Measurements from ENCODE around the gene LTV1. TPM values are rescaled to one million over a fixed set of nuclear protein-coding genes. Genes with fewer than 3 reads are reported as not detected.
"Not testable (repeated sequence)": the region's sequence is repeated elsewhere in the genome, so short reads cannot be mapped to it uniquely, and the experiment has no call there.

LTV1 gene
- total RNA-seq, 6 experiments from 2014 or later = 28.8 to 35.0 (median 33.6) TPM

GRCh38 chr6:143863771-143864170 lies 20.6 kb downstream of the LTV1 start:
- no peak for TF ChIP-seq CTCF (IDR thresholded peaks at IDR 0.05)
- no peak overlapping the region for H3K27ac Mint-ChIP-seq
- H3K36me3 Mint-ChIP-seq (ENCODE audit: low read depth) = peaks cover 35% of the 10 kb centered on the region
- no peaks in the 10 kb centered on the region for H3K27me3 Mint-ChIP-seq (ENCODE audit: insufficient read depth)
- H3K9me3 Mint-ChIP-seq = no peaks in the 10 kb centered on the region
- no peak for DNase-seq
- peaks cover 15% of the 10 kb centered on the region for H3K4me1 Mint-ChIP-seq (ENCODE audit: low read depth)
- H3K4me3 Mint-ChIP-seq = no peak overlapping the region

DNA sequence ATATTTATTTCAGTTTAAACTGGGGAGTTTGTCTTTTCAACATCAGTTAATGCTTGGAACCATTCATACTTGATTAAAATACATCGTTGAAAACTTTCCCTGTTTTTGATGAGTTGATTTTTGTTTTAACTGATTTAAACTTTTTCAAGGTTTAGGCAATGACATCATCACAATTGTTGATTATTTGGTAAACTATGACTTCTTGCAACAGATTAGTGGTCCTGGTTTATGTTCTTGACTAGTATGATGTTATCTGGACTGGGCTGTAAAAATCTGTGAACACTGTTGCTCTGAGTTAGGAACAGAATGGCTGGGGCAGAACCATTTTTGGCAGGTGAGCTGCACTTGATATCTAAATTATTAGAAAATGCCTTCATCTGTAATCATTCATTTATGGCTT lies 21.1 kb downstream of the LTV1 start, which contains the start of gene ZC2HC1B:
Gene ZC2HC1B (plus strand): TSS at position 241 of the 400 bp plus-strand sequence. CDS start 66 bp downstream, at position 307.
- H3K9me3 Mint-ChIP-seq = no peaks in the 10 kb centered on the region

DNA sequence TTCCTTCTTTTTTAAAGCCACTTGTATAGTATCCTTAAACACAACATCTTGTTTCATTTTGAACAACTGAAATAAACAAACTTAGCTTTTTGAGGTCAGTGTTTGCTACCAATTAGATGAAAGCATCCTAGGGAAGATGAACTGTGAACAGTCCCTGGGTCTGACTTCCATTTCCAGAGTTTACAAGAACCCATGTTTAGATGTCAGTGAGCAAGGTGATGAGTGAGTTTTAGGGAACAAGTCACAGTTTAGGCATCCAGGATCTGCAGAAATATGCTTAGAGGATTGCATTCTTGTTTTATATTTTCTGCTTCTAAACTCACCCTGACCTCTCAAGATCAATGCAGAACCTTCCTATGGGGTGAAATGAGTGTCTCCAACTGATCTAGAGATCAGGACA lies 24.1 kb downstream of the LTV1 start:
- H3K27me3 Mint-ChIP-seq (ENCODE audit: insufficient read depth) = peaks cover 2% of the 10 kb centered on the region; the same call in 1 of the 2 replicates
- TF ChIP-seq CTCF (IDR thresholded peaks at IDR 0.05) = no peak
- peaks cover 15% of the 10 kb centered on the region for H3K4me1 Mint-ChIP-seq (ENCODE audit: low read depth)
- DNase-seq = no peak
- no peak overlapping the region for H3K27ac Mint-ChIP-seq
- no peaks in the 10 kb centered on the region for H3K9me3 Mint-ChIP-seq
- H3K36me3 Mint-ChIP-seq (ENCODE audit: low read depth) = peaks cover 28% of the 10 kb centered on the region
- H3K4me3 Mint-ChIP-seq = no peak overlapping the region

More for the DNA sequence above, 21.1 kb downstream of the LTV1 start, which contains the start of gene ZC2HC1B:
- no peaks in the 10 kb centered on the region for H3K27me3 Mint-ChIP-seq (ENCODE audit: insufficient read depth)
- no peak within 1 kb of the TSS for H3K27ac Mint-ChIP-seq
- H3K36me3 Mint-ChIP-seq (ENCODE audit: low read depth) = peaks cover 35% of the 10 kb centered on the region
- peaks cover 15% of the 10 kb centered on the region for H3K4me1 Mint-ChIP-seq (ENCODE audit: low read depth)
- no peak for TF ChIP-seq CTCF (IDR thresholded peaks at IDR 0.05)
- H3K4me3 Mint-ChIP-seq = no peak within 1 kb of the TSS
- no peak for DNase-seq

DNA sequence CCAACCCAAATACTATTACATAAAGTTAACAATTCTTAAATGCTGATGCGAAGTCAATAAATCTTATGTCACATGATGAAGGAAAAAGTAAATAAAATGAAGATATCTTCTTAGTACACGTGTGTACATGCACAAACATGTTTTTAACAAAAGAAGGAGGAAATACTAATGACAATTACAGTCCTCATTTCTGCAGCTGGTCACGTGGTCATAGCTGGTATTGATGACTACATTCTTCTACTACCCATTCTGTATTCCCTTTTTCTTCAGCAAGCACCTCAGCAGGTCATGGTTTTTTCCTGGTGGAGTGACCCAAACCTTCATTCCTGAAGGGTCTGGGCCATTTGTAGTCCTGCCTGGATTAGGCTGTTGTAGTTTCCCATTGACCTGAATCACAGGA lies 25.7 kb downstream of the LTV1 start:
- DNase-seq; H3K4me3 Mint-ChIP-seq; H3K9me3 Mint-ChIP-seq; H3K27me3 Mint-ChIP-seq (ENCODE audit: insufficient read depth); H3K27ac Mint-ChIP-seq: not testable (repeated sequence)
- peaks cover 15% of the 10 kb centered on the region for H3K4me1 Mint-ChIP-seq (ENCODE audit: low read depth)
- H3K36me3 Mint-ChIP-seq (ENCODE audit: low read depth) = peaks cover 20% of the 10 kb centered on the region

DNA sequence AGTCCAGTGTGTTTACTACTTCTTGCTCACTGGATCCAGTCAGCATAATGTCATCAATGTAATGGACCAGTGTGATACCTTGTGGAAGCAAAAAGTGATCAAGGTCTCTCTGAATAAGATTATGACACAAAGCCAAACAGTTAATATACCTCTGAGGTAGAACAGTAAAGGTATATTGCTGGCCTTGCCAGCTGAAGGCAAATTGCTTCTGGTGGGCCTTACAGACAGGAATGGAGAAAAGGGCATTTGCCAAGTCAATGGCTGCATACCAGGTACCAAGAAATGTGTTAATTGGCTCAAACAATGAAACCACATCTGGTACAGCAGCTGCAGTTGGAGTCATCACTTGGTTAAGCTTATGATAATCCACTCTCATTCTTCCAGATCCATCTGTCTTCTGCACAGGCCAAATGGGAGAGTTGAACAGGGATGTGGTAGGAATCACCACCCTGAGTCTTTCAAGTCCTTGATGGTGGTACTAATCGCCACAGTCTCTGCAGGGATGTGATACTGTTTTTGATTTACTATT lies 28.1 kb downstream of the LTV1 start:
- not testable (repeated sequence) for DNase-seq; H3K27me3 Mint-ChIP-seq (ENCODE audit: insufficient read depth); H3K4me3 Mint-ChIP-seq; H3K36me3 Mint-ChIP-seq (ENCODE audit: low read depth); H3K27ac Mint-ChIP-seq
- peaks cover 14% of the 10 kb centered on the region for H3K9me3 Mint-ChIP-seq
- peaks cover 18% of the 10 kb centered on the region for H3K4me1 Mint-ChIP-seq (ENCODE audit: low read depth)

DNA sequence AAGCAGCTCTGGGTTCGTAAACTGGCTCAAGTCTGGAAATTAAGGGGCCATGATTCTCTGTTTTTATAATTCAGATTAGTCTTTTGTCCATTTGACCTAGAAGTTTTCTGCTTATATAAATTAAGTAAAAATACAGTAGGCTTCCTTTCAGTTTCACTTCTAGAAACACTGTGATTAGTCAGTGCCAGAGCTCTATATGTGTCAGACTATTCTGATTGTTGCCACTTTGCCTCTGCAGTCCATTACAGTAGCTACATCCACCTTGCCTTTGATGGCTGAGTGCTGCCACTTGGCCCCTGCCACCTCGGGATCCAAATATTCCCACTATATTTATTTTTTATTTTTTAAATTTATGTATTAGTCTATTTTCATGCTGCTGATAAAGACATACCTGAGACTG lies 29.1 kb downstream of the LTV1 start:
- no peak for DNase-seq
- no peak overlapping the region for H3K27ac Mint-ChIP-seq
- H3K4me3 Mint-ChIP-seq = peak overlapping the region; percentile 9; the same call in 1 of the 2 replicates
- peaks cover 15% of the 10 kb centered on the region for H3K9me3 Mint-ChIP-seq
- peaks cover 10% of the 10 kb centered on the region for H3K4me1 Mint-ChIP-seq (ENCODE audit: low read depth)
- H3K36me3 Mint-ChIP-seq (ENCODE audit: low read depth) = no peaks in the 10 kb centered on the region
- peaks cover 2% of the 10 kb centered on the region; the same call in 1 of the 2 replicates for H3K27me3 Mint-ChIP-seq (ENCODE audit: insufficient read depth)
- no peak for TF ChIP-seq CTCF (IDR thresholded peaks at IDR 0.05)

GRCh38 chr6:143873600-143873999 lies 30.5 kb downstream of the LTV1 start:
- peaks cover 21% of the 10 kb centered on the region for H3K9me3 Mint-ChIP-seq
- not testable (repeated sequence) for H3K27me3 Mint-ChIP-seq (ENCODE audit: insufficient read depth); H3K36me3 Mint-ChIP-seq (ENCODE audit: low read depth); H3K4me1 Mint-ChIP-seq (ENCODE audit: low read depth); H3K27ac Mint-ChIP-seq; DNase-seq; H3K4me3 Mint-ChIP-seq

DNA sequence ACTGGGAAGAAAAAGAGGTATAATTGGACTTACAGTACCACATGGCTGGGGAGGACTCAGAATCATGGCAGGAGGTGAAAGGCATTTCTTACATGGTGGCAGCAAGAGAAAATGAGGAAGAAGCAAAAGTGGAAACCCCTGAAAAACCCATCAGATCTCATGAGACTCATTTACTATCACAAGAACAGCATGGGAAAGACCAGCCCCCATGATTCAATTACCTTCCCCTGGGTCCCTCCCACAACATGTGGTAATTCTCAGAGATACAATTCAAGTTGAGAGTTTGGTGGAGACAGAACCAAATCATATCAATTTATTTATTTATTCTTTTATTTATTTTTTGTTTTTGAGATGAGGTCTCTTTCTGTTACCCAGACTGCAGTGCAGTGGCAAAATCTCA lies 31.4 kb downstream of the LTV1 start:
- not testable (repeated sequence) for H3K27me3 Mint-ChIP-seq (ENCODE audit: insufficient read depth); H3K4me3 Mint-ChIP-seq; DNase-seq; H3K4me1 Mint-ChIP-seq (ENCODE audit: low read depth); H3K27ac Mint-ChIP-seq
- Mint-ChIP-seq H3K9me3 (peaks cover 28% of the 10 kb centered on the region), H3K36me3 (ENCODE audit: low read depth) (peaks cover 10% of the 10 kb centered on the region; the same call in 1 of the 2 replicates)

Measured in HFFc6 (cell line).